ENCODE data around the gene SUN2. TPM values are rescaled to one million over a fixed set of nuclear protein-coding genes. Genes with fewer than 3 reads are reported as not detected.

Gene SUN2
- total and polyA plus RNA-seq, 4 donors, result 95.4 to 495 (median 289) TPM

DNA sequence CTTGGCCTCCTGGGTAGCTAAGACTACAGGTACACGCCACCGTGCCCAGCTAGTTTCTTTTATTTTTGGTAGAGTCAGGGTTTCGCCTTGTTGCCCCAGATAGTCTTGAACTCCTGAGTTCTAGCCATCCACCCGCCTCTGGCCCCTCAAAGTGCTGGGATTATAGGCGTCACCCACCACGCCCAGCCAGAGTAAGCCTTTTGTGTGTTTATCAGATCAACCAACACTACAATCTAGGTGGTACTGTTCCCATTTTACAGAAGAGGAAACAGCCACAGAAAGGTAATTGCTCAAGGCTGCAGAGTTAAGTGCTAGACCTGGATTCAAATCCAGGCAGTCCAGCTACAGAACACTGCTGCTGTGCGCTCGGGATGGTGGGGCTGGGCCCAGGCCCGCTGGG, 70.9 kb downstream of the SUN2 start:
- WGBS, 2 donors, result 83 to 88% methylated on average over 9 of the region's 9 CpGs
- Histone ChIP-seq H3K4me3 (ENCODE audit: low read length in 2 of 2) (no peak overlapping the region), H3K4me1 (ENCODE audit: control insufficient read depth in 1 of 2, insufficient read depth in 2 of 2, low read length in 2 of 2) (peaks cover 0 to 4% of the 10 kb centered on the region in 2 donors), H3K27me3 (ENCODE audit: control insufficient read depth in 1 of 2, insufficient read depth in 2 of 2, low read length in 1 of 2) (no peaks in the 10 kb centered on the region), H3K36me3 (ENCODE audit: control insufficient read depth in 1 of 2, insufficient read depth in 2 of 2, low read length in 1 of 2) (peaks cover 5 to 19% of the 10 kb centered on the region in 2 donors), H3K9me3 (ENCODE audit: control insufficient read depth, low read length) (no peaks in the 10 kb centered on the region), H3K27ac (ENCODE audit: low read depth in 1 of 2, low read length in 2 of 2) (no peak overlapping the region)
- no peak for DNase-seq
- intact Hi-C loops (cut with DNase I), result loop anchor here in 1 of 2 donors (10.0 kb wide), 1 partner anchor 180 kb away; the partner anchor contains the start of gene DDX17
- no peak for ATAC-seq (ENCODE audit: low FRiP score)

Other genes starting within 250 kb of the SUN2 start
- gene DDX17, start 249.7 kb downstream of the SUN2 start, total RNA-seq, result 100 to 1,000 TPM; 377 to 555 TPM
- 100 to 1,000 TPM in 1 of 2 donors, 10 to 100 TPM in 1; 50.0 to 355 TPM for gene DDX17, start 249.7 kb downstream of the SUN2 start, polyA plus RNA-seq
- gene DMC1, start 185.8 kb downstream of the SUN2 start, total RNA-seq, result 1 to 10 TPM; 1.5 TPM
- 1 to 10 TPM in 1 of 2 donors, under 1 TPM in 1; 0.84 to 2.5 TPM for gene DMC1, start 185.8 kb downstream of the SUN2 start, polyA plus RNA-seq
- 1 to 10 TPM in 1 of 2 donors, under 1 TPM in 1; 0.78 to 1.3 TPM for gene FAM227A, start 99.6 kb downstream of the SUN2 start, total RNA-seq
- under 1 TPM in 1 of 2 donors, not detected in 1; 0.56 TPM for gene FAM227A, start 99.6 kb downstream of the SUN2 start, polyA plus RNA-seq
- 10 to 100 TPM; 24.0 to 35.2 TPM for gene CBY1, start 99.4 kb downstream of the SUN2 start, total RNA-seq
- gene CBY1, start 99.4 kb downstream of the SUN2 start, polyA plus RNA-seq, result 10 to 100 TPM; 64.6 to 66.5 TPM
- gene TOMM22, start 74.0 kb downstream of the SUN2 start, total RNA-seq, result 10 to 100 TPM; 36.0 to 39.2 TPM
- 10 to 100 TPM; 28.9 to 42.4 TPM for gene TOMM22, start 74.0 kb downstream of the SUN2 start, polyA plus RNA-seq
- 10 to 100 TPM; 54.0 to 54.7 TPM for gene JOSD1, start 55.1 kb downstream of the SUN2 start, total RNA-seq
- 10 to 100 TPM; 19.7 to 30.0 TPM for gene JOSD1, start 55.1 kb downstream of the SUN2 start, polyA plus RNA-seq
- 10 to 100 TPM; 49.5 to 59.2 TPM for gene GTPBP1, start 50.1 kb downstream of the SUN2 start, total RNA-seq
- gene GTPBP1, start 50.1 kb downstream of the SUN2 start, polyA plus RNA-seq, result 10 to 100 TPM; 10.5 to 21.6 TPM
- 10 to 100 TPM in 1 of 2 donors, 1 to 10 TPM in 1; 8.2 to 10.8 TPM for gene DNAL4, start 38.1 kb upstream of the SUN2 start, total RNA-seq
- 10 to 100 TPM in 1 of 2 donors, 1 to 10 TPM in 1; 8.8 to 14.3 TPM for gene DNAL4, start 38.1 kb upstream of the SUN2 start, polyA plus RNA-seq
- 10 to 100 TPM; 16.5 to 21.9 TPM for gene NPTXR, start 88.0 kb upstream of the SUN2 start, total RNA-seq
- gene NPTXR, start 88.0 kb upstream of the SUN2 start, polyA plus RNA-seq, result 10 to 100 TPM in 1 of 2 donors, 1 to 10 TPM in 1; 6.1 to 11.3 TPM
- 100 to 1,000 TPM in 1 of 2 donors, 10 to 100 TPM in 1; 97.2 to 104 TPM for gene CBX6, start 116.2 kb upstream of the SUN2 start, total RNA-seq
- 10 to 100 TPM; 17.5 to 38.9 TPM for gene CBX6, start 116.2 kb upstream of the SUN2 start, polyA plus RNA-seq
- 1 to 10 TPM; 1.4 to 7.3 TPM for gene APOBEC3A, start 201.6 kb upstream of the SUN2 start, total RNA-seq
- gene APOBEC3A, start 201.6 kb upstream of the SUN2 start, polyA plus RNA-seq, result 1 to 10 TPM in 1 of 2 donors, not detected in 1; 4.4 TPM
- 1 to 10 TPM in 1 of 2 donors, not detected in 1; 1.4 TPM for gene APOBEC3B, start 226.3 kb upstream of the SUN2 start, total RNA-seq
- 1 to 10 TPM in 1 of 2 donors, not detected in 1; 2.0 TPM for gene APOBEC3B, start 226.3 kb upstream of the SUN2 start, polyA plus RNA-seq

Data from aorta (tissue), 5 donors.